22Rv1 (cell line): ENCODE results near the gene TIMM9.
A peak's percentile ranks its signal among the peaks of the same experiment; 100 is the strongest.
"Not testable (repeated sequence)": the region's sequence is repeated elsewhere in the genome, so short reads cannot be mapped to it uniquely, and the experiment has no call there.

Source experiments
- H3K27ac ChIP-seq: fragments of 450-650 bp; 2 replicates; pipeline ENCODE4 v1.5.1; 2017
- ZFX ChIP-seq: fragments of 450-650 bp; IDR thresholded peaks from 2 replicates; pipeline ENCODE4 v1.6.1; 2017; ENCODE audit warnings: antibody characterized with exemption, borderline replicate concordance
- TF ChIP-seq, protein P1 (sequence below): fragments of 450-650 bp; IDR thresholded peaks from 2 replicates; pipeline ENCODE4 v1.5.1; 2017; ENCODE audit warnings: mild to moderate bottlenecking

TIMM9 gene

DNA sequence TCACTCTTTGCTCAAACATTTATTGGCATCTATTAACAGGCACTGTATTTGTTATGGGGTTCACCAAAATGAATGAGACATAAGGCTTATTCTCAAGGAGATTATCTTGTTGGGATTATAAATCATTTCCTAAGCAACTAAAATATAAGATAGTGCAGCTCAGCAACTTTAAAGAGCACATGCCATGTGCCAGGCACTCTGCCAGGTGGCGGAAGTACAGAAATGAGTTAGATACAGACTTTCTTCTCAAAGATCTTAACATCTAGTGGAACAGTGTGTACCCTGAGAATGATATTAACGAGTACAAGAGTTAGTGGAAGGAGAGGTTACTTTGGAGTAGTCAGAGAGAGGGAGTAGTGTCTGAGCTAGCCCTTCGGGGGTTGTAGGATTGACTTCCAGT lies 60.0 kb downstream of the TIMM9 start:
- no peak overlapping the region for H3K27ac ChIP-seq
- TF ChIP-seq, protein P1, sequence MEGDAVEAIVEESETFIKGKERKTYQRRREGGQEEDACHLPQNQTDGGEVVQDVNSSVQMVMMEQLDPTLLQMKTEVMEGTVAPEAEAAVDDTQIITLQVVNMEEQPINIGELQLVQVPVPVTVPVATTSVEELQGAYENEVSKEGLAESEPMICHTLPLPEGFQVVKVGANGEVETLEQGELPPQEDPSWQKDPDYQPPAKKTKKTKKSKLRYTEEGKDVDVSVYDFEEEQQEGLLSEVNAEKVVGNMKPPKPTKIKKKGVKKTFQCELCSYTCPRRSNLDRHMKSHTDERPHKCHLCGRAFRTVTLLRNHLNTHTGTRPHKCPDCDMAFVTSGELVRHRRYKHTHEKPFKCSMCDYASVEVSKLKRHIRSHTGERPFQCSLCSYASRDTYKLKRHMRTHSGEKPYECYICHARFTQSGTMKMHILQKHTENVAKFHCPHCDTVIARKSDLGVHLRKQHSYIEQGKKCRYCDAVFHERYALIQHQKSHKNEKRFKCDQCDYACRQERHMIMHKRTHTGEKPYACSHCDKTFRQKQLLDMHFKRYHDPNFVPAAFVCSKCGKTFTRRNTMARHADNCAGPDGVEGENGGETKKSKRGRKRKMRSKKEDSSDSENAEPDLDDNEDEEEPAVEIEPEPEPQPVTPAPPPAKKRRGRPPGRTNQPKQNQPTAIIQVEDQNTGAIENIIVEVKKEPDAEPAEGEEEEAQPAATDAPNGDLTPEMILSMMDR, result no peak
- no peak for TF ChIP-seq ZFX

DNA sequence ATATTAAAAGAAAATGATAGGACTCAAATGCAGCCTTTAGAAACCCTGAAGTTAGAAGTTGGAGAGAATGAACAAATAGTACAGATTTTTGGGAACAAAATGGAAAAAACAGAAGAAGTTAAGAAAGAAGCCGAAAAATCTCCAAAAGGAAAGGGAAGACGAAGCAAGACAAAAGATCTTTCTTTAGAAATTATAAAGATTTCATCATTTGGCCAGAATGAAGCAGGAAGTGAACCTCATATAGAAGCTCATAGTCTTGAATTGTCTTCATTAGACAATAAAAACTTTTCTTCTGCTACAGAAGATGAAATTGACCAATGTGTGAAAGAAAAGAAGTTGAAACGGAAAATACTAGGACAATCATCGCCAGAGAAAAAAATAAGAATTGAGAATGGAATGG lies 63.0 kb downstream of the TIMM9 start:
- no peak for TF ChIP-seq ZFX
- TF ChIP-seq, protein P1, result no peak

DNA sequence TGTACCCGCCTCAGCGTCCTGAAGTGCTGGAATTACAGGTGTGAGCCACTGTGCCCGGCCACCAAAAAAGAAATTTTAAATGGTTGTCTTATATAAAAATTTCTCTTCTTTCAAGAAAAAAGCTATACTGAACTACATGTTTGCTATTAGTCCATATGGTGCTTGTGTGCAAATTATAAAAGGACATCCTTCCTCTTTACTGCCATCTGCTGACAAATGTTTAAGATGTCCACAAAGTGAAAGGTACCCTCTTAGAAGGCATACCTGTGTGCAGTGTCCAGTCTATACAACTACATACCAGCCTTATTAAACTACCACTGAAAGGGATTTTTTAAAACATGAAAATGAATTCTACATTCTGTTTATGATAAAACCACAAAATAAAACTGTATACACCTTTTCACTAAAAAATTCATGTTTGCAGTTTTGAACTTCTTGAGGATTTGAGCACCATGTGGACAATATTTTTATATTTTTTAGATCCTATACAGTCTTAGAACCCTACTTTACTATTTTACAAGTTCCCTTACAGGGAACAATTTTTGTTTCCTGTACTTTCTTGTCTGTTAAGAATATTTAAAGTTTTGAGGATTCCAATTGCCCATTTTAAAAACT lies 64.4 kb downstream of the TIMM9 start:
- TF ChIP-seq, protein P1, result peak; percentile 63
- no peak for TF ChIP-seq ZFX
- H3K27ac ChIP-seq, result no peak overlapping the region

More for the DNA sequence above, 63.0 kb downstream of the TIMM9 start:
- no peak overlapping the region for H3K27ac ChIP-seq

DNA sequence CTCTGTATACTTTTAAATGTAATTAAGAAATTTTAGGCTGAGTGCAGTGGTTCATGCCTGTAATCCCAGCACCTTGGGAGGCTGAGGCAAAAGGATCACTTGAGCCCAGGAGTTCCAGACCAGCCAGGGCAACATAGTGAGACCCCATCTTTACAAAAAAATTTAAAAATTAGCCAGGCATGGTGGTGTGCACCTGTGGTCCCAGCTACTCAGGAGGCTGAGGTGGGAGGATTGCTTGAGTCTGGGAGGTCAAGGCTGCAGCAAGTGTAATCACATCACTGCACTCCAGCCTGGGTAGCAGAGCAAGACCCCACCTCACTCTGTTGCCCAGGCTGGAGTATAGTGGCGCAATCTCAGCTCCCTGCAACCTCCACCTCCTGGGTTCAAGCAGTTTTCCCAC lies 65.1 kb downstream of the TIMM9 start:
- H3K27ac ChIP-seq, result not testable (repeated sequence)
